ENCODE measurements around the gene ZNF511.

GRCh38 chr10:133276435-133277201 lies 32.1 kb upstream of the ZNF511 start, which contains the start of gene ADAM8:
- no peak for TF ChIP-seq GABPA (IDR thresholded peaks at IDR 0.05 in 1 of 2, conservative IDR thresholded peaks at IDR 0.05 in 1 of 2)
- TF ChIP-seq CTCF (IDR thresholded peaks at IDR 0.05; ENCODE audit: low read depth, low read length, missing input control): no peak
- no peak for TF ChIP-seq MAX (IDR thresholded peaks at IDR 0.05)
- TF ChIP-seq REST (IDR thresholded peaks at IDR 0.05): no peak
- TF ChIP-seq RAD21 (IDR thresholded peaks at IDR 0.05): no peak
- no peak for TF ChIP-seq TAF1 (conservative IDR thresholded peaks at IDR 0.05)
- TF ChIP-seq ZBTB33 (IDR thresholded peaks at IDR 0.05): no peak
- no peak for TF ChIP-seq FOXA1 (IDR thresholded peaks at IDR 0.05)
- TF ChIP-seq ATF3 (IDR thresholded peaks at IDR 0.05): no peak
- no peak for TF ChIP-seq JUND (IDR thresholded peaks at IDR 0.05)
